ENCODE results near the gene TNF.

The TNF gene

DNA sequence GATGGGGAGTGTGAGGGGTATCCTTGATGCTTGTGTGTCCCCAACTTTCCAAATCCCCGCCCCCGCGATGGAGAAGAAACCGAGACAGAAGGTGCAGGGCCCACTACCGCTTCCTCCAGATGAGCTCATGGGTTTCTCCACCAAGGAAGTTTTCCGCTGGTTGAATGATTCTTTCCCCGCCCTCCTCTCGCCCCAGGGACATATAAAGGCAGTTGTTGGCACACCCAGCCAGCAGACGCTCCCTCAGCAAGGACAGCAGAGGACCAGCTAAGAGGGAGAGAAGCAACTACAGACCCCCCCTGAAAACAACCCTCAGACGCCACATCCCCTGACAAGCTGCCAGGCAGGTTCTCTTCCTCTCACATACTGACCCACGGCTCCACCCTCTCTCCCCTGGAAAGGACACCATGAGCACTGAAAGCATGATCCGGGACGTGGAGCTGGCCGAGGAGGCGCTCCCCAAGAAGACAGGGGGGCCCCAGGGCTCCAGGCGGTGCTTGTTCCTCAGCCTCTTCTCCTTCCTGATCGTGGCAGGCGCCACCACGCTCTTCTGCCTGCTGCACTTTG is at the start of gene TNF:
Gene TNF (plus strand): TSS at position 231 of the 567 bp plus-strand sequence. CDS start 177 bp downstream, at position 408.
- TF ChIP-seq, protein P1, sequence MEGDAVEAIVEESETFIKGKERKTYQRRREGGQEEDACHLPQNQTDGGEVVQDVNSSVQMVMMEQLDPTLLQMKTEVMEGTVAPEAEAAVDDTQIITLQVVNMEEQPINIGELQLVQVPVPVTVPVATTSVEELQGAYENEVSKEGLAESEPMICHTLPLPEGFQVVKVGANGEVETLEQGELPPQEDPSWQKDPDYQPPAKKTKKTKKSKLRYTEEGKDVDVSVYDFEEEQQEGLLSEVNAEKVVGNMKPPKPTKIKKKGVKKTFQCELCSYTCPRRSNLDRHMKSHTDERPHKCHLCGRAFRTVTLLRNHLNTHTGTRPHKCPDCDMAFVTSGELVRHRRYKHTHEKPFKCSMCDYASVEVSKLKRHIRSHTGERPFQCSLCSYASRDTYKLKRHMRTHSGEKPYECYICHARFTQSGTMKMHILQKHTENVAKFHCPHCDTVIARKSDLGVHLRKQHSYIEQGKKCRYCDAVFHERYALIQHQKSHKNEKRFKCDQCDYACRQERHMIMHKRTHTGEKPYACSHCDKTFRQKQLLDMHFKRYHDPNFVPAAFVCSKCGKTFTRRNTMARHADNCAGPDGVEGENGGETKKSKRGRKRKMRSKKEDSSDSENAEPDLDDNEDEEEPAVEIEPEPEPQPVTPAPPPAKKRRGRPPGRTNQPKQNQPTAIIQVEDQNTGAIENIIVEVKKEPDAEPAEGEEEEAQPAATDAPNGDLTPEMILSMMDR (conservative IDR thresholded peaks at IDR 0.05; ENCODE audit: low read depth, low read length): no peak
- DNase-seq (ENCODE audit: low read depth): no peak
- H3K4me3 ChIP-seq (ENCODE audit: low read length): no peak within 1 kb of the TSS

DNA sequence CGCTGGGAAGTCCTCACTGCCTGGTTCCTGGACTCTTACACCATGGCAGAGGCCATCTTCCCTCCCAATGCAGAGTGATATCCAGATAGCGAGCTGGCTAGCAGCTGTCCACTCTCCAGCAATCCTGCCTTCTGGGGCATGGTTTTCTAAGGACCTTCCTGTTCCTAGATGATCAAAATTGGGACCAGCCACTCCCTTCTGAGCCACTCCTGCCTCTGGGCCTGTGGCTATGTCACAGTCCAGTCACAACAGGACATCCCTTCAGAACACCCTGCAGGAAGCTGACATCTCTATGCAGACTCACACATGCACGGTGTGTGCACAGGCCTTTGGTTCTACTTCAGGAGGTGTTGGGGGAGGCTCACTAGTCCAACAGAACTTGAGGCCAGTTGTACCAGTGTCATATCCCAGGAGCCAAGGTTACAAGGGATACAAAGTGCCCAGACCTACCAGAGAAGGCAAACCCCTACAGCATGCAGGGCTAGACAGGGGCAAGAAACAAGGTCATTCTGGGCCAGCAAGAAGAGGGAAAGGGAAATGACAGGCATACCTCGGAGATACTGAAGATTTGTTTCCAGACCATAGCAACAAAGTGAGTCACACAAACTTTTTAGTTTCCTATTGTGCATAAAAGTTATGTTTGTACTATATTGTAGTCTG is 49.3 kb upstream of the TNF start:
- no peak overlapping the region for H3K4me3 ChIP-seq (ENCODE audit: low read length)
- TF ChIP-seq, protein P1 (conservative IDR thresholded peaks at IDR 0.05; ENCODE audit: low read depth, low read length): no peak
- DNase-seq (ENCODE audit: low read depth): no peak

DNA sequence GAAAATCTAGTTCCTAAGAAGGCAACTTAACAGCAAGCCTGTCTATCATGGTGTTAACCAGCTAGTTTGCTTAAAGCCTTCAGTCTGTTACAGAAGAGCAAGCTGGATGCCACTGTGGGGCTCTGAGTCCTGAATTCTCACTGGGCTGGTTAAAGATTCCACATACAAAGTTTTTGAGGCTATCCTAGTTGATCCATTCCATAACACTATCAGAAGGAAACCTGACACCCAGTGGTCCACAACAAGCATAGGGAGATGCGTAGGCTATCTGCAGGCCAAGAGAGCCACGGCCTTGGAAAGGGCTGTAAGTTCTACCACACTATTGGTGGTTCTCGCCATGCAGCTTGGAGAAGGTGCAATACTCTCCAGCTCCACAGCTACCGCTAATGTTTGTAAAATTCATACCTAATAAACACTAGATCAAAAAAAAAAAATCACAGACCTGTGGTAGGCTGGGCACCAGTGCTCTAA is 47.0 kb upstream of the TNF start:
- DNase-seq (ENCODE audit: low read depth): no peak
- TF ChIP-seq, protein P1 (conservative IDR thresholded peaks at IDR 0.05; ENCODE audit: low read depth, low read length): no peak
- H3K4me3 ChIP-seq (ENCODE audit: low read length): no peak overlapping the region

DNA sequence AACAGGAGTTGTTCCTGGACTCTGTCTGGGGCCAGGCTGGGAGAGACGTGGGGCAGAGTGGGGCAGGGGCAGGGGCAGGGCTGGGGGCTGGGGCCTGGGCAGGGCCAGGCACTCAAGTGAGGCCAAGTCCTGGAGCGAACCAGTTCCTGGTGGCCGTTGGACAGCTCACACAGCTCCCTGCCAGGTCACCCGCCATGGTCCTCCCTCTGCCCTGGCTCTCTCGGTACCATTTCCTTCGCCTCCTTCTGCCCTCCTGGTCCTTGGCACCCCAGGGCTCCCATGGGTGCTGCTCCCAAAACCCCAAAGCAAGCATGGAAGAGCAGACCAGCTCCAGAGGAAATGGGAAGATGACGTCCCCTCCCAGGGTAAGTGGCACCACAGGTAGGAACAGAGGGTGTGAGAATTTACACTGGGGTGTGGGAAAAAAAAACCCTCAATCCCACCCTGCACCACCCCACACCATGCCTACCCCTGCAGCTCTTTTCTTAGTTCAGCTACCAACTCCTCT is 46.5 kb upstream of the TNF start, which contains the start of gene MCCD1:
Gene MCCD1 (plus strand): TSS at position 142 of the 508 bp plus-strand sequence. CDS start 53 bp downstream, at position 195.
- DNase-seq (ENCODE audit: low read depth): no peak
- H3K4me3 ChIP-seq (ENCODE audit: low read length): no peak within 1 kb of the TSS
- TF ChIP-seq, protein P1 (conservative IDR thresholded peaks at IDR 0.05; ENCODE audit: low read depth, low read length): no peak

DNA sequence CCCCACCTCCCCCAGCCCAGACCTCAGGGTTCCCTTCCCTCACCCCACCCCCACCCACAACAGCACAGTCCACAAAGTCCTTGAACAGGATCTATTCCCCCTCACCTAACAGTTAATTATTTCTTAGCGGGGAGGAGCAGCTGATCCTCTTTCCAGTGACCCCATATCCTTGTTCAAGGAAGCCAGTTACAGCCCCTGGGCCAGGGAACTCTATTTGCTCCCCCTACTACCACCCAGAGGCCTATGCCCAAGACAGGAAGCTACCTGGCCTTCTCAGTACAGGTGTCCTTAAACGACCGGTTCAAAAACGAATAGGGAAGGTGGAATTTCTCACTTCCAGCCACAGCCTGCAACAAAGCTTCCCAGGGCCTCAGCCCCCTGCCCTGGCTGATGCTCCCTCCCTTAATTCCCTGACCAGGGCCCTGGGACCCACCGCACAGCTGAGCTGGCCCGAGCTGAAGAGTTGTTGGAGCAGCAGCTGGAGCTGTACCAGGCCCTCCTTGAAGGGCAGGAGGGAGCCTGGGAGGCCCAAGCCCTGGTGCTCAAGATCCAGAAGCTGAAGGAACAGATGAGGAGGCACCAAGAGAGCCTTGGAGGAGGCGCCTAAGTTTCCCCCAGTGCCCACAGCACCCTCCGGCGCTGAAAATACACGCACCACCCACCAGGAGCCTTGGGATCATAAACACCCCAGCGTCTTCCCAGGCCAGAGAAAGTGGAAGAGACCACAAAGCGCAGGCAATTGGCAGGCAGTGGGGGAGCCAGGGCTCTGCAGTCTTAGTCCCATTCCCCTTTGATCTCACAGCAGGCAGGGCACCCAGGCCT is 45.8 kb upstream of the TNF start:
- DNase-seq (ENCODE audit: low read depth): no peak
- TF ChIP-seq, protein P1 (conservative IDR thresholded peaks at IDR 0.05; ENCODE audit: low read depth, low read length): no peak
- H3K4me3 ChIP-seq (ENCODE audit: low read length): no peak overlapping the region

DNA sequence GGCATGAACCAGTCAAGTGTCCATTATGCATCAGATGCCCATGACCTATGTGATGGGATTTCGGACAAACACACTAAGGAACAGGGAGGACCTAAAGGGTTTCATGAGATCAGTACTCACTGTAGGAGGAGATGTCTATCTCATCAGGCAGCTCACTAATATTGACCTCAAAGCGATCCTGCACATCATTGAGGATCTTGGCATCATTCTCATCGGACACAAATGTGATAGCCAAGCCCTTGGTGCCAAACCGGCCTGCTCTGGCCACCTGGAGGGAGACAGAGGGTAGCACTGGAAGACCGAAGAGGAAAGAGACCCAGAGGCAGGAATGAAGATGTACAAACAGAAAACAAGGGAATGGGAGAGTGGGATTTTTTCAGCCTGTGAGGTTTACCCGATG is 44.7 kb upstream of the TNF start:
- TF ChIP-seq, protein P1 (conservative IDR thresholded peaks at IDR 0.05; ENCODE audit: low read depth, low read length): no peak
- H3K4me3 ChIP-seq (ENCODE audit: low read length): no peak overlapping the region
- no peak for DNase-seq (ENCODE audit: low read depth)

All from retinal pigment epithelial cell (primary cell).